ENCODE results near the gene HERC3.

DNA sequence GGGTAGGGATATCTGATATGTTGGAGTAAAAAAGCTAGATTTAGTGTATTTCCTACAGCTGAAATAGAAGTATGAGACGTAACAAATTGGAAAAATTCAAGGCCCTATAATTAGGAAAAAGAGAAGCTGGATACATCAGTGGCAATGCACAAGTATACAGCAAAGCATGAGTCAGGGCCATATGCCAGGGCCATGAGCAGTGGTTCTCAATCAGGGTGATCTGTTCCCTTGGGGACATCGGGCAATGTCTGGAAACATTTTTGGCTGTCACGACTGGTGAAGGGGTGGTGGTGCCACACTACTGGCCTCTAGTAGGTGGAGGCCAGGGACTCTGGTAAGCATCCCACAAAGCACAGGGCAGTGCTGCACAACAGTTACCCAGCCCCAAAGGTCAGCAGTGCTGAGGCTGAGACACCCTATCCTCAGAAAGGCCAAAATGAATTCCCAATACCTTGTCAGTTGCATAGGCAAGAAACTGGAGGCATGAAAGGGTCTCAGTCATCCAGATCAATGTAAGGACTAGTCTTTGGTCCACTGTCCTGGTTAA lies 142.2 kb downstream of the HERC3 start:
- TF ChIP-seq CTCF (conservative IDR thresholded peaks at IDR 0.05) (no peak), EZH2 (IDR thresholded peaks at IDR 0.05; ENCODE audit: low read depth) (no peak)
